ENCODE results near the gene EPB42.

GRCh38 chr15:43165801-43166325 is 55.0 kb downstream of the EPB42 start:
- no peak for TF ChIP-seq POLR2AphosphoS5 (IDR thresholded peaks at IDR 0.05; ENCODE audit: borderline replicate concordance, low read depth, low read length)
- no peak for TF ChIP-seq FOXP2 (optimal IDR thresholded peaks at IDR 0.05; ENCODE audit: control extremely low read depth, extremely low read length, insufficient read depth)
- no peak for TF ChIP-seq EZH2 (IDR thresholded peaks at IDR 0.05)

Data from SK-N-MC (cell line).